Caco-2 (cell line): Measurements from ENCODE around the gene KRT81. TPM values are rescaled to one million over a fixed set of nuclear protein-coding genes. Genes with fewer than 3 reads are reported as not detected.
"Not testable (repeated sequence)": the region's sequence is repeated elsewhere in the genome, so short reads cannot be mapped to it uniquely, and the experiment has no call there.

ENCODE experiments used
- BruUV-seq: library from RNA; stranded (reverse); fragments of 400-500 nt; replicated peaks from 2 replicates; lab custom pipeline; 2021; lab: Mats Ljungman, UMichigan
- CTCF ChIA-PET: fragments of 300-600 bp; sonication (Branson Sonifier 250); formaldehyde crosslinking; loops from one replicate; lab custom pipeline; 2022; ENCODE audit warnings: antibody characterized with exemption; lab: Charles Lee
- POLR2A ChIA-PET: fragments of 300-600 bp; sonication (Branson Sonifier 250); formaldehyde crosslinking; loops from one replicate; lab custom pipeline; 2022; ENCODE audit warnings: antibody characterized with exemption; lab: Charles Lee
- DNase-seq, 2 experiments: peaks; one replicate each; pipeline versions ENCODE4 v3.0.0 to v3.0.0-alpha.2; 2020 to 2022
- H3K27me3 ChIP-seq: replicated peaks from 2 replicates; pipeline ENCODE4 v1.6.0; 2011; ENCODE audit warnings: low read length; ENCODE audit not compliant: control insufficient read depth, insufficient read depth
- H3K36me3 ChIP-seq: 2 replicates; pipeline ENCODE4 v1.5.1; 2011; ENCODE audit warnings: low read length; ENCODE audit not compliant: control insufficient read depth, insufficient read depth
- H3K4me1 ChIP-seq: fragments of 250-450 bp; sonication (Bioruptor Pico); 2 replicates; pipeline ENCODE4 v1.5.1; 2020; ENCODE audit warnings: mild to moderate bottlenecking
- H3K4me3 ChIP-seq: 2 replicates; pipeline ENCODE4 v1.5.1; 2011; ENCODE audit warnings: low read depth, mild to moderate bottlenecking, control low read depth, low read length
- H3K9me3 ChIP-seq: fragments of 250-450 bp; sonication (Bioruptor Pico); 2 replicates; pipeline ENCODE4 v1.5.1; 2020; ENCODE audit warnings: mild to moderate bottlenecking, moderate library complexity
- H3K27ac Mint-ChIP-seq: one replicate; pipeline ENCODE4 v1.8.0; 2022; ENCODE audit warnings: mixed read lengths; ENCODE audit not compliant: unreplicated experiment
- H3K27me3 Mint-ChIP-seq: one replicate; pipeline ENCODE4 v1.8.0; 2022; ENCODE audit warnings: mixed read lengths; ENCODE audit not compliant: insufficient read depth, unreplicated experiment
- H3K36me3 Mint-ChIP-seq: one replicate; pipeline ENCODE4 v1.8.0; 2022; ENCODE audit warnings: mild to moderate bottlenecking, mixed read lengths; ENCODE audit not compliant: insufficient read depth, unreplicated experiment
- H3K4me1 Mint-ChIP-seq: one replicate; pipeline ENCODE4 v1.8.0; 2022; ENCODE audit warnings: low read depth, mixed read lengths; ENCODE audit not compliant: unreplicated experiment
- H3K4me3 Mint-ChIP-seq: one replicate; pipeline ENCODE4 v1.8.0; 2022; ENCODE audit warnings: mild to moderate bottlenecking, moderate library complexity, mixed read lengths; ENCODE audit not compliant: unreplicated experiment
- H3K9me3 Mint-ChIP-seq: one replicate; pipeline ENCODE4 v1.8.0; 2022; ENCODE audit warnings: mixed read lengths; ENCODE audit not compliant: unreplicated experiment
- CTCF ChIP-seq, 2 experiments: fragments of 200-600 bp in 1 of 2; IDR thresholded peaks; 1 replicate in 1 of 2; 2 replicates in 1 of 2; pipeline versions ENCODE4 v1.5.1 to v1.8.0; 2011 to 2022; ENCODE audit warnings: antibody characterized with exemption in 1 of 2, control low read depth in 1 of 2, inconsistent platforms in 1 of 2, low read depth in 1 of 2, low read length in 1 of 2, mild to moderate bottlenecking in 1 of 2, moderate library complexity in 1 of 2; ENCODE audit not compliant: insufficient read depth in 1 of 2, severe bottlenecking in 1 of 2, unreplicated experiment in 1 of 2
- intact Hi-C: fragments of 100-400 bp; cut with micrococcal nuclease; formaldehyde crosslinking; loops from one replicate; pipeline ENCODE4 v1.10.0; 2022; ENCODE audit not compliant: unreplicated experiment
- total RNA-seq: library from RNA; stranded (reverse); gene quantifications from 2 replicates; pipeline ENCODE4 v1.2.3, GENCODE V29; 2022

KRT81 gene
- total RNA-seq, 1 experiment from 2014 or later: 0.45 TPM

- H3K27me3 Mint-ChIP-seq: peaks cover 15% of the 10 kb centered on the region
- intact Hi-C loops: loop anchor here (1.0 kb wide), 1 partner anchor 26 kb away; the partner anchor contains the start of gene KRT83
- Histone ChIP-seq H3K9me3 (no peaks in the 10 kb centered on the region), H3K27me3 (no peaks in the 10 kb centered on the region), H3K4me3 (no peak overlapping the region), H3K4me1 (no peaks in the 10 kb centered on the region), H3K36me3 (no peaks in the 10 kb centered on the region)
- no peak overlapping the region for H3K4me3 Mint-ChIP-seq
- ChIA-PET CTCF (no interaction called here), POLR2A (no interaction called here)
- H3K4me1 Mint-ChIP-seq: no peaks in the 10 kb centered on the region
- no peak for TF ChIP-seq CTCF (IDR thresholded peaks at IDR 0.05; ENCODE audit: insufficient read depth in 1 of 2, low read depth in 1 of 2, low read length in 1 of 2, severe bottlenecking in 1 of 2, unreplicated experiment in 1 of 2)
- H3K27ac Mint-ChIP-seq: no peak overlapping the region
- no peaks in the 10 kb centered on the region for H3K9me3 Mint-ChIP-seq
- no TSS peak for BruUV-seq
- no peaks in the 10 kb centered on the region for H3K36me3 Mint-ChIP-seq
- DNase-seq: no peak
Measured at GRCh38 chr12:52295663-52296062, 4.3 kb upstream of the KRT81 start.

- Mint-ChIP-seq H3K27ac (no peak overlapping the region), H3K27me3 (peaks cover 15% of the 10 kb centered on the region), H3K9me3 (no peaks in the 10 kb centered on the region), H3K4me1 (no peaks in the 10 kb centered on the region), H3K36me3 (no peaks in the 10 kb centered on the region), H3K4me3 (no peak overlapping the region)
- H3K9me3 ChIP-seq: no peaks in the 10 kb centered on the region
- BruUV-seq: no TSS peak
- TF ChIP-seq CTCF (IDR thresholded peaks at IDR 0.05; ENCODE audit: insufficient read depth in 1 of 2, low read depth in 1 of 2, low read length in 1 of 2, severe bottlenecking in 1 of 2, unreplicated experiment in 1 of 2): no peak
- H3K36me3 ChIP-seq: no peaks in the 10 kb centered on the region
- POLR2A ChIA-PET: no interaction called here
- no peaks in the 10 kb centered on the region for H3K4me1 ChIP-seq
- intact Hi-C loops: no loop called here
- H3K27me3 ChIP-seq: no peaks in the 10 kb centered on the region
- CTCF ChIA-PET: no interaction called here
- H3K4me3 ChIP-seq: no peak overlapping the region
- no peak for DNase-seq
Measured at GRCh38 chr12:52294803-52295202, 3.5 kb upstream of the KRT81 start.

GRCh38 chr12:52293926-52294325, 2.6 kb upstream of the KRT81 start:
- no peak for TF ChIP-seq CTCF (IDR thresholded peaks at IDR 0.05; ENCODE audit: insufficient read depth in 1 of 2, low read depth in 1 of 2, low read length in 1 of 2, severe bottlenecking in 1 of 2, unreplicated experiment in 1 of 2)
- CTCF ChIA-PET: interaction anchor here (0.7 kb wide), 1 partner anchor 50 kb away, joined by 3 read pairs; no protein-coding TSS in a partner anchor
- no peak overlapping the region for H3K27ac Mint-ChIP-seq
- no peaks in the 10 kb centered on the region for H3K9me3 Mint-ChIP-seq
- Histone ChIP-seq H3K4me3 (no peak overlapping the region), H3K36me3 (no peaks in the 10 kb centered on the region), H3K27me3 (no peaks in the 10 kb centered on the region), H3K4me1 (no peaks in the 10 kb centered on the region), H3K9me3 (no peaks in the 10 kb centered on the region)
- H3K36me3 Mint-ChIP-seq: no peaks in the 10 kb centered on the region
- no peaks in the 10 kb centered on the region for H3K4me1 Mint-ChIP-seq
- intact Hi-C loops: no loop called here
- peaks cover 13% of the 10 kb centered on the region for H3K27me3 Mint-ChIP-seq
- DNase-seq: no peak
- H3K4me3 Mint-ChIP-seq: no peak overlapping the region
- no TSS peak for BruUV-seq
- POLR2A ChIA-PET: no interaction called here

GRCh38 chr12:52290483-52291134, 725 bp downstream of the KRT81 start:
- H3K4me1 Mint-ChIP-seq, CTCF ChIA-PET: not testable (repeated sequence)

More at GRCh38 chr12:52290483-52291134, 725 bp downstream of the KRT81 start:
- H3K27ac Mint-ChIP-seq, DNase-seq, H3K4me3 ChIP-seq, H3K27me3 ChIP-seq, H3K27me3 Mint-ChIP-seq, H3K9me3 Mint-ChIP-seq, H3K36me3 ChIP-seq, H3K4me3 Mint-ChIP-seq, H3K9me3 ChIP-seq, H3K4me1 ChIP-seq, POLR2A ChIA-PET, H3K36me3 Mint-ChIP-seq, BruUV-seq, intact Hi-C loops: not testable (repeated sequence)
